HCT116 (cell line): Measurements from ENCODE around the gene SMYD3. TPM values are rescaled to one million over a fixed set of nuclear protein-coding genes. Genes with fewer than 3 reads are reported as not detected.

ENCODE experiments used
- ATAC-seq: fragments of 200-7000 bp; cut with Tn5 transposase; 2 replicates; pipeline ENCODE4 v1.9.1; 2020; ENCODE audit warnings: mild to moderate bottlenecking, moderate library complexity
- BruUV-seq: library from RNA; stranded (reverse); fragments of 400-500 nt; replicated peaks from 2 replicates; lab custom pipeline; 2021; lab: Mats Ljungman, UMichigan
- CTCF ChIA-PET: fragments of 300-600 bp; sonication (Branson Sonifier 250); formaldehyde crosslinking; loops from one replicate; lab custom pipeline; 2021; ENCODE audit warnings: antibody characterized with exemption; lab: Charles Lee
- POLR2A ChIA-PET: fragments of 300-600, 350-600 bp; sonication (Branson Sonifier 250); formaldehyde crosslinking; loops from one replicate; lab custom pipeline; 2021; ENCODE audit warnings: antibody characterized with exemption; lab: Charles Lee
- RAD21 ChIA-PET, 2 experiments: fragments of 300-600 bp; sonication (Branson Sonifier 250); formaldehyde crosslinking; loops; one replicate each; lab custom pipeline; 2023; ENCODE audit warnings: low total read pairs in 2 of 2; ENCODE audit not compliant: uncharacterized antibody in 2 of 2, unreplicated experiment in 2 of 2, low non-redundant PET in 1 of 2; lab: Charles Lee
- DNase-seq: peaks from one replicate; pipeline ENCODE4 v3.0.0-alpha.2; 2010; ENCODE audit warnings: low read depth, low spot score
- H2AFZ ChIP-seq: fragments of 200-600 bp; shearing (Covaris generic), sonication (generic); 2 replicates; pipeline ENCODE4 v1.6.1; 2017; ENCODE audit warnings: low read depth, mixed run types, mixed read lengths, antibody characterized with exemption, low read length; ENCODE audit not compliant: poor library complexity, severe bottlenecking
- H3K27ac ChIP-seq: 2 replicates; pipeline ENCODE4 v1.5.1; 2012; ENCODE audit warnings: low read depth, low read length
- H3K27me3 ChIP-seq: fragments of 200-600 bp; sonication (generic); 2 replicates; pipeline ENCODE4 v1.6.1; 2016; ENCODE audit warnings: mixed run types, low read length, mixed read lengths; ENCODE audit not compliant: insufficient read depth
- H3K36me3 ChIP-seq, 2 experiments: fragments of 200-500 bp in 1 of 2; fragments of 200-600 bp in 1 of 2; sonication (Bioruptor generic) in 1 of 2; sonication (generic) in 1 of 2; 2 replicates each; pipeline versions ENCODE4 v1.5.1 to v1.6.1; 2014 to 2016; ENCODE audit warnings: low read length in 2 of 2, inconsistent platforms in 1 of 2, mixed read lengths in 1 of 2, mixed run types in 1 of 2; ENCODE audit not compliant: insufficient read depth in 2 of 2, control insufficient read depth in 1 of 2
- H3K4me1 ChIP-seq, 2 experiments: fragments of 200-600 bp in 1 of 2; sonication (generic) in 1 of 2; 2 replicates each; pipeline versions ENCODE4 v1.5.1 to v1.6.1; 2012 to 2017; ENCODE audit warnings: low read length in 2 of 2, inconsistent platforms in 1 of 2, mild to moderate bottlenecking in 1 of 2, mixed read lengths in 1 of 2, mixed run types in 1 of 2, moderate library complexity in 1 of 2; ENCODE audit not compliant: insufficient read depth in 2 of 2, control insufficient read depth in 1 of 2
- H3K4me2 ChIP-seq: fragments of 200-600 bp; sonication (generic); 2 replicates; pipeline ENCODE4 v1.6.1; 2017; ENCODE audit warnings: mixed run types, low read length, mixed read lengths
- H3K4me3 ChIP-seq, 2 experiments: fragments of 200-600 bp in 1 of 2; sonication (generic) in 1 of 2; replicated peaks in 1 of 2; 2 replicates each; pipeline ENCODE4 v1.5.1; 2011 to 2016; ENCODE audit warnings: low read length in 2 of 2, control low read depth in 1 of 2, low read depth in 1 of 2, mild to moderate bottlenecking in 1 of 2, mixed read lengths in 1 of 2, mixed run types in 1 of 2
- H3K79me2 ChIP-seq: fragments of 200-600 bp; sonication (generic); 2 replicates; pipeline ENCODE4 v1.6.1; 2017; ENCODE audit warnings: mild to moderate bottlenecking, mixed run types, low read length, moderate library complexity, mixed read lengths; ENCODE audit not compliant: insufficient read depth
- H3K9ac ChIP-seq: fragments of 200-600 bp; sonication (generic); 2 replicates; pipeline ENCODE4 v1.6.1; 2016; ENCODE audit warnings: low read length, mixed read lengths
- H3K9me2 ChIP-seq: fragments of 200-600 bp; sonication (generic), shearing (Covaris generic); 2 replicates; pipeline ENCODE4 v1.6.1; 2017; ENCODE audit warnings: mixed run types, mild to moderate bottlenecking, moderate library complexity; ENCODE audit not compliant: insufficient read depth
- H3K9me3 ChIP-seq, 2 experiments: fragments of 200-500 bp in 1 of 2; fragments of 200-600 bp in 1 of 2; sonication (Bioruptor generic) in 1 of 2; sonication (generic) in 1 of 2; 2 replicates each; pipeline ENCODE4 v1.6.1; 2014 to 2017; ENCODE audit warnings: low read length in 2 of 2, mixed read lengths in 2 of 2, inconsistent platforms in 1 of 2, low read depth in 1 of 2, mild to moderate bottlenecking in 1 of 2, mixed run types in 1 of 2, moderate library complexity in 1 of 2; ENCODE audit not compliant: control insufficient read depth in 1 of 2, insufficient read depth in 1 of 2
- H4K20me1 ChIP-seq: fragments of 200-600 bp; sonication (generic), shearing (Covaris generic); 2 replicates; pipeline ENCODE4 v1.6.1; 2017; ENCODE audit warnings: mixed run types, mild to moderate bottlenecking, moderate library complexity; ENCODE audit not compliant: insufficient read depth
- ATF3 ChIP-seq: IDR thresholded peaks from 2 replicates; pipeline ENCODE4 v1.6.1; 2012
- CBX3 ChIP-seq: IDR thresholded peaks from 2 replicates; pipeline ENCODE4 v1.6.1; 2012; ENCODE audit warnings: low read depth
- EGR1 ChIP-seq: IDR thresholded peaks from 2 replicates; pipeline ENCODE4 v1.6.1; 2012; ENCODE audit warnings: low read depth
- ELF1 ChIP-seq: IDR thresholded peaks from 2 replicates; pipeline ENCODE4 v1.6.1; 2012; ENCODE audit warnings: low read depth, borderline replicate concordance
- EZH2 ChIP-seq: fragments of 200-600 bp; sonication (generic); IDR thresholded peaks from 2 replicates; pipeline ENCODE4 v1.6.1; 2017; ENCODE audit warnings: antibody characterized with exemption, mixed run types
- POLR2AphosphoS5 ChIP-seq: IDR thresholded peaks from 2 replicates; pipeline ENCODE4 v1.6.1; 2011; ENCODE audit warnings: mild to moderate bottlenecking, low read depth, low read length, moderate library complexity
- SIN3A ChIP-seq: IDR thresholded peaks from 2 replicates; pipeline ENCODE4 v1.6.1; 2012; ENCODE audit warnings: low read depth
- ZBTB33 ChIP-seq: IDR thresholded peaks from 2 replicates; pipeline ENCODE4 v1.6.1; 2011; ENCODE audit warnings: mild to moderate bottlenecking, low read length, moderate library complexity; ENCODE audit not compliant: insufficient replicate concordance; ENCODE audit errors: extremely low read depth
- ZFX ChIP-seq: fragments of 450-650 bp; IDR thresholded peaks from 2 replicates; pipeline ENCODE4 v1.6.1; 2017
- ZNF274 ChIP-seq: fragments of 200-500 bp; sonication (Bioruptor generic); IDR thresholded peaks from 2 replicates; pipeline ENCODE4 v1.6.1; 2014; ENCODE audit warnings: mild to moderate bottlenecking, low read depth, low read length, inconsistent platforms
- intact Hi-C: fragments of 100-400 bp; cut with micrococcal nuclease; formaldehyde crosslinking; loops from 2 replicates; pipeline ENCODE4 v1.10.0; 2022
- total RNA-seq: library from RNA; stranded (reverse); gene quantifications from one replicate; pipeline ENCODE4 v1.2.1, GENCODE V29; 2021; ENCODE audit not compliant: unreplicated experiment

The SMYD3 gene
- total RNA-seq, 1 experiment from 2014 or later = 33.6 TPM

GRCh38 chr1:245788886-245789285 is 718.2 kb downstream of the SMYD3 start:
- H3K27me3 ChIP-seq = no peaks in the 10 kb centered on the region
- H4K20me1 ChIP-seq = no peaks in the 10 kb centered on the region
- BruUV-seq = no TSS peak
- no peak overlapping the region for H3K27ac ChIP-seq
- ChIA-PET RAD21 (no interaction called here), POLR2A (no interaction called here), CTCF (interaction anchor here (1.1 to 1.4 kb wide), 2 partner anchors 9 to 636 kb away, joined by 3 to 4 read pairs; no protein-coding TSS in a partner anchor)
- DNase-seq = no peak
- no peak overlapping the region for H3K4me3 ChIP-seq
- H3K9me2 ChIP-seq = no peaks in the 10 kb centered on the region
- no peaks in the 10 kb centered on the region for H3K36me3 ChIP-seq
- intact Hi-C loops = no loop called here
- H3K9ac ChIP-seq = no peak overlapping the region
- no peaks in the 10 kb centered on the region for H3K9me3 ChIP-seq
- H3K79me2 ChIP-seq = no peaks in the 10 kb centered on the region
- no peak overlapping the region for H3K4me2 ChIP-seq
- no peak for ATAC-seq
- H3K4me1 ChIP-seq = no peaks in the 10 kb centered on the region
- TF ChIP-seq POLR2AphosphoS5 (no peak), ZBTB33 (no peak), ZNF274 (no peak), ZFX (no peak), EGR1 (no peak), ELF1 (no peak), ATF3 (no peak), CBX3 (no peak), SIN3A (no peak), EZH2 (no peak)
- no peak overlapping the region for H2AFZ ChIP-seq
